ENCODE results near the gene SLC35A3.
"Not testable (repeated sequence)": the region's sequence is repeated elsewhere in the genome, so short reads cannot be mapped to it uniquely, and the experiment has no call there.

The SLC35A3 gene

GRCh38 chr1:100045206-100045605 lies 75.4 kb downstream of the SLC35A3 start:
- H3K9ac ChIP-seq (ENCODE audit: low read depth in 1 of 2, low read length in 2 of 2) = no peak overlapping the region
- no peaks in the 10 kb centered on the region for H3K36me3 ChIP-seq (ENCODE audit: control insufficient read depth in 2 of 2, insufficient read depth in 2 of 2, low read length in 2 of 2)
- H3K4me1 ChIP-seq (ENCODE audit: control insufficient read depth in 2 of 2, insufficient read depth in 2 of 2, low read length in 2 of 2) = no peaks in the 10 kb centered on the region

GRCh38 chr1:100047235-100047708 lies 77.5 kb downstream of the SLC35A3 start:
- H3K36me3 ChIP-seq (ENCODE audit: control insufficient read depth in 2 of 2, insufficient read depth in 2 of 2, low read length in 2 of 2); H3K4me1 ChIP-seq (ENCODE audit: control insufficient read depth in 2 of 2, insufficient read depth in 2 of 2, low read length in 2 of 2); H3K9ac ChIP-seq (ENCODE audit: low read depth in 1 of 2, low read length in 2 of 2); H3K27me3 ChIP-seq (ENCODE audit: control insufficient read depth in 2 of 2, insufficient read depth in 2 of 2, low read length in 2 of 2); H3K27ac ChIP-seq (ENCODE audit: low read depth in 2 of 2, low read length in 2 of 2); H3K4me3 ChIP-seq (ENCODE audit: low read length in 2 of 2); H3K9me3 ChIP-seq (ENCODE audit: control insufficient read depth in 2 of 2, low read length in 2 of 2): not testable (repeated sequence)

More at GRCh38 chr1:100045206-100045605, 75.4 kb downstream of the SLC35A3 start:
- Histone ChIP-seq H3K27ac (ENCODE audit: low read depth in 2 of 2, low read length in 2 of 2) (no peak overlapping the region), H3K27me3 (ENCODE audit: control insufficient read depth in 2 of 2, insufficient read depth in 2 of 2, low read length in 2 of 2) (no peaks in the 10 kb centered on the region), H3K9me3 (ENCODE audit: control insufficient read depth in 2 of 2, low read length in 2 of 2) (peaks cover 0 to 4% of the 10 kb centered on the region in 2 donors), H3K4me3 (ENCODE audit: low read length in 2 of 2) (no peak overlapping the region)

- Histone ChIP-seq H3K9me3 (ENCODE audit: control insufficient read depth in 2 of 2, low read length in 2 of 2) (no peaks in the 10 kb centered on the region), H3K4me3 (ENCODE audit: low read length in 2 of 2) (no peak overlapping the region), H3K4me1 (ENCODE audit: control insufficient read depth in 2 of 2, insufficient read depth in 2 of 2, low read length in 2 of 2) (no peaks in the 10 kb centered on the region), H3K27ac (ENCODE audit: low read depth in 2 of 2, low read length in 2 of 2) (no peak overlapping the region), H3K36me3 (ENCODE audit: control insufficient read depth in 2 of 2, insufficient read depth in 2 of 2, low read length in 2 of 2) (peaks cover 5 to 7% of the 10 kb centered on the region in 2 donors), H3K27me3 (ENCODE audit: control insufficient read depth in 2 of 2, insufficient read depth in 2 of 2, low read length in 2 of 2) (no peaks in the 10 kb centered on the region), H3K9ac (ENCODE audit: low read depth in 1 of 2, low read length in 2 of 2) (no peak overlapping the region)
These were observed 80.3 kb downstream of the SLC35A3 start for GRCh38 chr1:100050139-100050538.

DNA sequence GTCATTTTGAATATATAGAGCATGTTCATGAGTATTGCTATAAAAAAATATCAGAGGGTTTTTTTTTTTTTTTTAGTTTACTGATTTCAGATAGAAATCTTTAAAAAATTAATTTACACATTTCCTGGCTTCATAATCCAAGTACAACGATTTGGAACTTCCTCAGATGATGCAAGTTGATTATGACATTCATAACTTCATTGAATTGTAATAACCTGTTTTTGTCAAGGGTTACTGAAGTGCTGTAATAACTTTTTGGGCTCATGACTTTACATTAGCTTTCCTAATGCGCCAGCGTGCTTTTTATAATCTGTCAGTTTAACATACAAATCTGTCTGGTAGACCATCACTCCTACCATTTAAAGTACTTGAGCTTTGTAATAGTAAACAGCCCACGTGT lies 81.6 kb downstream of the SLC35A3 start:
- Histone ChIP-seq H3K27ac (ENCODE audit: low read depth in 2 of 2, low read length in 2 of 2) (no peak overlapping the region), H3K27me3 (ENCODE audit: control insufficient read depth in 2 of 2, insufficient read depth in 2 of 2, low read length in 2 of 2) (no peaks in the 10 kb centered on the region)

DNA sequence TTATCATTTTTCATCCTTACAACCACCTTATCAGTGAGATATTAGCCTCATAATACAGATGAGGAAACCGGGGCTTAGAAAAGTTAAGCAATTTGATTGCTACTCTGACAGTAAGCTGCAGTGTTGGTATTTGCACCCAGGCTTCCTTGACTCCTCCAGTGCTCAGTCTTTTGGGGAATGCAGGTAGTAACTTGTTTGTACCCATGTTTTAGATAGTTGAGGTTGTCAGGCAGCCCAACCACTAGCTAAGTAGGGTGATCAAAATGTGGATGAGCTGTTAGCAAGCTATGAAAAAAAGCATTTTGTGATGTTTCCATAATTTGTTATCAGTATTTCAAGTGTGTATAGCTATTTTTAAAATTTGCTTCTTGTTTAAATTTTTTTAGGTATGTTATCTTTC lies 82.1 kb downstream of the SLC35A3 start:
- Histone ChIP-seq H3K4me1 (ENCODE audit: control insufficient read depth in 2 of 2, insufficient read depth in 2 of 2, low read length in 2 of 2) (no peaks in the 10 kb centered on the region), H3K9ac (ENCODE audit: low read depth in 1 of 2, low read length in 2 of 2) (no peak overlapping the region), H3K27me3 (ENCODE audit: control insufficient read depth in 2 of 2, insufficient read depth in 2 of 2, low read length in 2 of 2) (no peaks in the 10 kb centered on the region), H3K9me3 (ENCODE audit: control insufficient read depth in 2 of 2, low read length in 2 of 2) (no peaks in the 10 kb centered on the region), H3K36me3 (ENCODE audit: control insufficient read depth in 2 of 2, insufficient read depth in 2 of 2, low read length in 2 of 2) (peaks cover 5 to 10% of the 10 kb centered on the region in 2 donors), H3K4me3 (ENCODE audit: low read length in 2 of 2) (no peak overlapping the region), H3K27ac (ENCODE audit: low read depth in 2 of 2, low read length in 2 of 2) (no peak overlapping the region)

More for the DNA sequence above, 81.6 kb downstream of the SLC35A3 start:
- no peaks in the 10 kb centered on the region for H3K9me3 ChIP-seq (ENCODE audit: control insufficient read depth in 2 of 2, low read length in 2 of 2)
- no peak overlapping the region for H3K9ac ChIP-seq (ENCODE audit: low read depth in 1 of 2, low read length in 2 of 2)
- no peaks in the 10 kb centered on the region for H3K4me1 ChIP-seq (ENCODE audit: control insufficient read depth in 2 of 2, insufficient read depth in 2 of 2, low read length in 2 of 2)
- H3K36me3 ChIP-seq (ENCODE audit: control insufficient read depth in 2 of 2, insufficient read depth in 2 of 2, low read length in 2 of 2) = peaks cover 5 to 7% of the 10 kb centered on the region in 2 donors
- no peak overlapping the region for H3K4me3 ChIP-seq (ENCODE audit: low read length in 2 of 2)

DNA sequence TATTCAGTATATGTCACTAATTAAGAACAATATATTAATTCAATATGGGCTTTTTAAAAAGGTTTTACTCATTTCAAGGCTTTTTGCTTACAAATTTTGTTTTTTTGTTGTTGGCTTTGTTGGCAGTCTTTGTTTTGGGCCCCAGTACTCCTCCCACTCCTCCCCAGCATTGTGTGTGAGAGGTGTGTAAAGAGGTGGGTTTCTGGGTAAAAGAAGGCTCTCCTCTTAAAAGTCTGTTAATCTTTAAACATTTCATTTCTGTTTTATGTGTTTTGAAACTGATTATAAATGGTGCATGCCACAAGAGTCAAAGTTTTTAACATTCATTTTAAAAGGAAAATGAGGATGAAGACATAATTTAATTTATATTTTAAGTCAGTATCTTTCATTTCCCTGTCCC lies 83.3 kb downstream of the SLC35A3 start:
- Histone ChIP-seq H3K9me3 (ENCODE audit: control insufficient read depth in 2 of 2, low read length in 2 of 2) (no peaks in the 10 kb centered on the region), H3K27ac (ENCODE audit: low read depth in 2 of 2, low read length in 2 of 2) (no peak overlapping the region), H3K4me1 (ENCODE audit: control insufficient read depth in 2 of 2, insufficient read depth in 2 of 2, low read length in 2 of 2) (no peaks in the 10 kb centered on the region), H3K36me3 (ENCODE audit: control insufficient read depth in 2 of 2, insufficient read depth in 2 of 2, low read length in 2 of 2) (peaks cover 5 to 10% of the 10 kb centered on the region in 2 donors), H3K9ac (ENCODE audit: low read depth in 1 of 2, low read length in 2 of 2) (no peak overlapping the region), H3K27me3 (ENCODE audit: control insufficient read depth in 2 of 2, insufficient read depth in 2 of 2, low read length in 2 of 2) (no peaks in the 10 kb centered on the region), H3K4me3 (ENCODE audit: low read length in 2 of 2) (no peak overlapping the region)

DNA sequence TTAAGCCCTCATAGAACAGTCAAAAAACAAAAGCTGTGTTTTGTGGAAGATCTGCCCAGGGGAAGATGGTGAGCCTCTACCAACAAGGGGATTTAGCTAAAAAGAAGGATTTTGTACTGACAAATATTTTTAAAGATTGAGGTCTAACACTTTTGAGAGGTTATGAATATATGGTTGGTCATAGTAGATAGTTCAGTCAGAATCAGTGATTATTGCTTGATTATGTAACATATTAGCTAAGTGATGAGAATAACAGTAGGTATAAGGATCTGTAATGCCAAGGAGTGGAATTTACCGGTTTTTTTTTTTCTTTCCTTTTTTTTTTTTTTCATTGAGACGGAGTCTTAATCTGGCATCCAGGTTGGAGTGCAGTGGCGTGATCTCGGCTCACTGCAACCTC lies 83.9 kb downstream of the SLC35A3 start:
- Histone ChIP-seq H3K9ac (ENCODE audit: low read depth in 1 of 2, low read length in 2 of 2) (no peak overlapping the region), H3K27ac (ENCODE audit: low read depth in 2 of 2, low read length in 2 of 2) (no peak overlapping the region), H3K4me3 (ENCODE audit: low read length in 2 of 2) (no peak overlapping the region), H3K36me3 (ENCODE audit: control insufficient read depth in 2 of 2, insufficient read depth in 2 of 2, low read length in 2 of 2) (peaks cover 9 to 14% of the 10 kb centered on the region in 2 donors), H3K9me3 (ENCODE audit: control insufficient read depth in 2 of 2, low read length in 2 of 2) (no peaks in the 10 kb centered on the region), H3K4me1 (ENCODE audit: control insufficient read depth in 2 of 2, insufficient read depth in 2 of 2, low read length in 2 of 2) (no peaks in the 10 kb centered on the region), H3K27me3 (ENCODE audit: control insufficient read depth in 2 of 2, insufficient read depth in 2 of 2, low read length in 2 of 2) (no peaks in the 10 kb centered on the region)

GRCh38 chr1:100061681-100062080 lies 91.9 kb downstream of the SLC35A3 start:
- Histone ChIP-seq H3K27ac (ENCODE audit: low read depth in 2 of 2, low read length in 2 of 2) (no peak overlapping the region), H3K4me3 (ENCODE audit: low read length in 2 of 2) (no peak overlapping the region), H3K9me3 (ENCODE audit: control insufficient read depth in 2 of 2, low read length in 2 of 2) (no peaks in the 10 kb centered on the region), H3K36me3 (ENCODE audit: control insufficient read depth in 2 of 2, insufficient read depth in 2 of 2, low read length in 2 of 2) (peaks cover 29 to 35% of the 10 kb centered on the region in 2 donors), H3K27me3 (ENCODE audit: control insufficient read depth in 2 of 2, insufficient read depth in 2 of 2, low read length in 2 of 2) (no peaks in the 10 kb centered on the region), H3K4me1 (ENCODE audit: control insufficient read depth in 2 of 2, insufficient read depth in 2 of 2, low read length in 2 of 2) (no peaks in the 10 kb centered on the region), H3K9ac (ENCODE audit: low read depth in 1 of 2, low read length in 2 of 2) (no peak overlapping the region)

GRCh38 chr1:100065183-100065968 lies 95.6 kb downstream of the SLC35A3 start:
- H3K27ac ChIP-seq (ENCODE audit: low read depth in 2 of 2, low read length in 2 of 2) = no peak overlapping the region

DNA sequence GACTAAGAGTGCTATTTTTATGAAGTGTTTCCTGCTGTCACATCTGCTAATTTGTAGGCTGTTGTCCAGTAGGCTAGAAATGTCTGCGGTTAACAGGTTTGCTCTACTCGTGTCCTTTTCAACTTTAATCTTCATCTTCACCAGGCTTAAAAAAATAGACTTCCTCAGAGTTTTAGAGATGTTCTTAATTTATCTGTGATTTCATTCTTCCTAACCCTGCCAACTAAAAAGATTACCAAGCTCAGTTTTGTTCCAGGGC lies 96.1 kb downstream of the SLC35A3 start:
- H3K36me3 ChIP-seq (ENCODE audit: control insufficient read depth in 2 of 2, insufficient read depth in 2 of 2, low read length in 2 of 2) = peaks cover 42 to 52% of the 10 kb centered on the region in 2 donors

More at GRCh38 chr1:100065183-100065968, 95.6 kb downstream of the SLC35A3 start:
- H3K9ac ChIP-seq (ENCODE audit: low read depth in 1 of 2, low read length in 2 of 2) = no peak overlapping the region
- H3K27me3 ChIP-seq (ENCODE audit: control insufficient read depth in 2 of 2, insufficient read depth in 2 of 2, low read length in 2 of 2) = no peaks in the 10 kb centered on the region
- no peak overlapping the region for H3K4me3 ChIP-seq (ENCODE audit: low read length in 2 of 2)
- H3K36me3 ChIP-seq (ENCODE audit: control insufficient read depth in 2 of 2, insufficient read depth in 2 of 2, low read length in 2 of 2) = peaks cover 43 to 53% of the 10 kb centered on the region in 2 donors
- no peaks in the 10 kb centered on the region for H3K4me1 ChIP-seq (ENCODE audit: control insufficient read depth in 2 of 2, insufficient read depth in 2 of 2, low read length in 2 of 2)
- H3K9me3 ChIP-seq (ENCODE audit: control insufficient read depth in 2 of 2, low read length in 2 of 2) = no peaks in the 10 kb centered on the region

More for the DNA sequence above, 96.1 kb downstream of the SLC35A3 start:
- Histone ChIP-seq H3K27me3 (ENCODE audit: control insufficient read depth in 2 of 2, insufficient read depth in 2 of 2, low read length in 2 of 2) (no peaks in the 10 kb centered on the region), H3K4me1 (ENCODE audit: control insufficient read depth in 2 of 2, insufficient read depth in 2 of 2, low read length in 2 of 2) (no peaks in the 10 kb centered on the region), H3K9me3 (ENCODE audit: control insufficient read depth in 2 of 2, low read length in 2 of 2) (no peaks in the 10 kb centered on the region), H3K27ac (ENCODE audit: low read depth in 2 of 2, low read length in 2 of 2) (no peak overlapping the region), H3K9ac (ENCODE audit: low read depth in 1 of 2, low read length in 2 of 2) (no peak overlapping the region), H3K4me3 (ENCODE audit: low read length in 2 of 2) (no peak overlapping the region)
